Epithelial cell of esophagus (primary cell): ENCODE measurements around the gene TTC17.
A peak's percentile ranks its signal among the peaks of the same experiment; 100 is the strongest.
"Not testable (repeated sequence)": the region's sequence is repeated elsewhere in the genome, so short reads cannot be mapped to it uniquely, and the experiment has no call there.

Experiments
- DNase-seq: peaks from one replicate; pipeline ENCODE4 v3.0.0; 2010; ENCODE audit warnings: low read depth
- H3K4me3 ChIP-seq: 2 replicates; pipeline ENCODE4 v1.5.1; 2011; ENCODE audit warnings: mild to moderate bottlenecking, low read length, control low read depth
- TF ChIP-seq, protein P1 (sequence below): IDR thresholded peaks from 2 replicates; pipeline ENCODE4 v1.5.1; 2011; ENCODE audit warnings: low read depth, mild to moderate bottlenecking, low read length, control low read depth, inconsistent platforms; ENCODE audit not compliant: insufficient read depth; ENCODE audit errors: missing control alignments

TTC17 gene

GRCh38 chr11:43401252-43401651, 42.5 kb downstream of the TTC17 start:
- H3K4me3 ChIP-seq = no peak overlapping the region
- TF ChIP-seq, protein P1, sequence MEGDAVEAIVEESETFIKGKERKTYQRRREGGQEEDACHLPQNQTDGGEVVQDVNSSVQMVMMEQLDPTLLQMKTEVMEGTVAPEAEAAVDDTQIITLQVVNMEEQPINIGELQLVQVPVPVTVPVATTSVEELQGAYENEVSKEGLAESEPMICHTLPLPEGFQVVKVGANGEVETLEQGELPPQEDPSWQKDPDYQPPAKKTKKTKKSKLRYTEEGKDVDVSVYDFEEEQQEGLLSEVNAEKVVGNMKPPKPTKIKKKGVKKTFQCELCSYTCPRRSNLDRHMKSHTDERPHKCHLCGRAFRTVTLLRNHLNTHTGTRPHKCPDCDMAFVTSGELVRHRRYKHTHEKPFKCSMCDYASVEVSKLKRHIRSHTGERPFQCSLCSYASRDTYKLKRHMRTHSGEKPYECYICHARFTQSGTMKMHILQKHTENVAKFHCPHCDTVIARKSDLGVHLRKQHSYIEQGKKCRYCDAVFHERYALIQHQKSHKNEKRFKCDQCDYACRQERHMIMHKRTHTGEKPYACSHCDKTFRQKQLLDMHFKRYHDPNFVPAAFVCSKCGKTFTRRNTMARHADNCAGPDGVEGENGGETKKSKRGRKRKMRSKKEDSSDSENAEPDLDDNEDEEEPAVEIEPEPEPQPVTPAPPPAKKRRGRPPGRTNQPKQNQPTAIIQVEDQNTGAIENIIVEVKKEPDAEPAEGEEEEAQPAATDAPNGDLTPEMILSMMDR = no peak
- no peak for DNase-seq

GRCh38 chr11:43401811-43402210, 43.1 kb downstream of the TTC17 start:
- not testable (repeated sequence) for H3K4me3 ChIP-seq, DNase-seq

- TF ChIP-seq, protein P1 = no peak
- no peak for DNase-seq
- no peak overlapping the region for H3K4me3 ChIP-seq
Observed at GRCh38 chr11:43403357-43404231, 44.9 kb downstream of the TTC17 start.

DNA sequence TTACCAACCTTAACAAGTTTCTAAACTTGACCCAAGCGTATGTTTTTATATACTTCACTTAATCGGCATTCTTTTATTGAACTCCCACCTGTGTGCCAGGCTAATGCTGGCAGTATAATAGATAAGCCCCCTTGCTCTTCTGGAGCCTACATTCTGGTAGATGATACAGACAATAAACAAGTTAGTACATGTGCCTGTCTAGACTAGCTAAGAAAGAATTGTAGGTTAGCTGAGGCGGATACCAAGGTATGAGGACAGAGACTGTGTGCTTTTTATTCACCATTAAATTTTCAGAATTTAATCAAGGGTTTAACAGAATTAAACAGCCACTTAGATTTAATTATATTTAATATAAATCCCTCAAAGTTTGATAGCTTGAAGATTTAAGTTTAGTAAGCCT, 45.7 kb downstream of the TTC17 start:
- H3K4me3 ChIP-seq = no peak overlapping the region
- DNase-seq = peak; percentile 72
- TF ChIP-seq, protein P1 = no peak

GRCh38 chr11:43404836-43405479, 46.2 kb downstream of the TTC17 start:
- DNase-seq = peak; percentile 37
- TF ChIP-seq, protein P1 = no peak
- no peak overlapping the region for H3K4me3 ChIP-seq

DNA sequence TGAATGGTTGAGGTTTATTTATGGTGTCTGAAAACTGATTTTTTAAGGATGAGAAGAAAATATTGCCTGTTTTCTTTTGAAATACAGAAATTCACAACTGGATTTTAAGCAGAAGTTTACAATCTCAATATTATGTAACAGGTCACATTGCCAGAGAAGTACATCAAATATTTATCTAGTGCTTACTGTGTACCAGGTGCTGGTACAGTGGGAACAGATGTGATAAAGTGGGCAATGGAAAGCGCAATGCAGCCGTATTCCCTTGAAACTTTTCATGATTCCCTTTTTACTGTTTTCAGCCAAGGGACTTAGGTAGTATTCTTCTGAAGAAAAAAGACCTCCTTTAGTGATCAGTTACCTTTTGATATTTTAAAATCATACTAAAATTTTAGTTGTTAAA, 49.6 kb downstream of the TTC17 start:
- H3K4me3 ChIP-seq = no peak overlapping the region
- TF ChIP-seq, protein P1 = no peak
- no peak for DNase-seq

DNA sequence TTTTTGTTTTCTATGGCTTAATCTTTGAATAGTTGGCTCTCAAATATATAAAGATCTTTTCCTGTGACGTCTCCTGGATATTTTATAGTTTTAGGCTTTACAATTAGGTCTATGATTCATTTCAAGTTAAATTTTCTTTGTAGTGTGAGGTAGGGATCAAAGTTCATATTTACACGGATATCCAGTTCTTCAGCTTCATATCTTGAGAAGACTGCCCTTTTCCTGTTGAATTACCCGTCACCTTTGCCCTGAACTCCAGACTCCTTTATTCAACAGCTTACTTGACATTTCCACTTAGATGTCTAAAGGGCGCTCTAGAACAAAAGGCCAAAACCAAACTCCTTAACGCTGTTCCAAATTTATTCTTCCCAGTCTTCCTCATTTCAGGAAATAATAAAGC, 51.7 kb downstream of the TTC17 start:
- TF ChIP-seq, protein P1 = no peak
- DNase-seq = no peak
- no peak overlapping the region for H3K4me3 ChIP-seq
